ENCODE data around the gene OCRL.

GRCh38 chrX:129617420-129617819 lies 77.4 kb downstream of the OCRL start:
- TF ChIP-seq ZKSCAN5 (CRISPR knock-in tag; IDR thresholded peaks at IDR 0.05) (no peak), MYC (CRISPR knock-in tag; IDR thresholded peaks at IDR 0.05; ENCODE audit: borderline replicate concordance) (no peak)

Measured in HepG2 (cell line).